ENCODE data around the gene PLXNA2. TPM values are rescaled to one million over a fixed set of nuclear protein-coding genes. Genes with fewer than 3 reads are reported as not detected.

The PLXNA2 gene
- total RNA-seq, 1 experiment from 2014 or later: 0.89 TPM

DNA sequence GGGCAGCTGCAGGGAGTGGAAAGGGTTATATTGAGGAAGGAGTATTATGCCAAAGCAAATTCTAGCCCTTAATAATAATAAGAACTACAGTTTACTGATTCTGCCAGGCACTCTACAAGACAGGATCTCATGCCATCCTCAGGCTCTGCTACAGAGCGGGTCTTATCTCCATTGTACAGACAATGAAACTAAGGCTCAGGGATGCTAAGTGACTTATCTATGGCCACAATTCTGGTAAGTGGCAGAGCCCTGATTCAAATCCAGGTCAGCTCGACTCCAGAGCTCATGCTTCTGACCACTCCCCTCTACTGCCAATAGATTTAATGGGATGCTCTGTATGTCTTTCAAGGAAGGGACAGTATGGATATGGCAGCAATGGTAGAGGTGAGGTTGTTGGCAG, 187.1 kb downstream of the PLXNA2 start:
- no peaks in the 10 kb centered on the region for H3K4me1 ChIP-seq (ENCODE audit: control insufficient read depth in 1 of 2, insufficient read depth in 2 of 2, low read length in 2 of 2)
- POLR2A ChIA-PET: no interaction called here
- no peak overlapping the region for H2AFZ ChIP-seq (ENCODE audit: low read depth, low read length, poor library complexity, severe bottlenecking)
- TF ChIP-seq SIN3A (IDR thresholded peaks at IDR 0.05; ENCODE audit: low read depth): no peak
- no peak for TF ChIP-seq ZNF274 (IDR thresholded peaks at IDR 0.05; ENCODE audit: low read depth, low read length)
- TF ChIP-seq CEBPB (IDR thresholded peaks at IDR 0.05; ENCODE audit: low read depth): no peak
- TF ChIP-seq FOSL1 (IDR thresholded peaks at IDR 0.05; ENCODE audit: low read depth): no peak
- TF ChIP-seq RAD21 (IDR thresholded peaks at IDR 0.05; ENCODE audit: low read depth): no peak
- no peak for TF ChIP-seq CBX3 (IDR thresholded peaks at IDR 0.05; ENCODE audit: low read depth)
- TF ChIP-seq SRF (IDR thresholded peaks at IDR 0.05; ENCODE audit: low read depth): no peak
- TF ChIP-seq, protein P1, sequence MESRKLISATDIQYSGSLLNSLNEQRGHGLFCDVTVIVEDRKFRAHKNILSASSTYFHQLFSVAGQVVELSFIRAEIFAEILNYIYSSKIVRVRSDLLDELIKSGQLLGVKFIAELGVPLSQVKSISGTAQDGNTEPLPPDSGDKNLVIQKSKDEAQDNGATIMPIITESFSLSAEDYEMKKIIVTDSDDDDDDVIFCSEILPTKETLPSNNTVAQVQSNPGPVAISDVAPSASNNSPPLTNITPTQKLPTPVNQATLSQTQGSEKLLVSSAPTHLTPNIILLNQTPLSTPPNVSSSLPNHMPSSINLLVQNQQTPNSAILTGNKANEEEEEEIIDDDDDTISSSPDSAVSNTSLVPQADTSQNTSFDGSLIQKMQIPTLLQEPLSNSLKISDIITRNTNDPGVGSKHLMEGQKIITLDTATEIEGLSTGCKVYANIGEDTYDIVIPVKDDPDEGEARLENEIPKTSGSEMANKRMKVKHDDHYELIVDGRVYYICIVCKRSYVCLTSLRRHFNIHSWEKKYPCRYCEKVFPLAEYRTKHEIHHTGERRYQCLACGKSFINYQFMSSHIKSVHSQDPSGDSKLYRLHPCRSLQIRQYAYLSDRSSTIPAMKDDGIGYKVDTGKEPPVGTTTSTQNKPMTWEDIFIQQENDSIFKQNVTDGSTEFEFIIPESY (IDR thresholded peaks at IDR 0.05; ENCODE audit: extremely low read depth, insufficient replicate concordance, low read length): no peak
- no peak for TF ChIP-seq SP1 (IDR thresholded peaks at IDR 0.05; ENCODE audit: low read depth)
- TF ChIP-seq POLR2AphosphoS5 (IDR thresholded peaks at IDR 0.05; ENCODE audit: low read depth, low read length): no peak
- TF ChIP-seq, protein P2, sequence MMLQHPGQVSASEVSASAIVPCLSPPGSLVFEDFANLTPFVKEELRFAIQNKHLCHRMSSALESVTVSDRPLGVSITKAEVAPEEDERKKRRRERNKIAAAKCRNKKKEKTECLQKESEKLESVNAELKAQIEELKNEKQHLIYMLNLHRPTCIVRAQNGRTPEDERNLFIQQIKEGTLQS (IDR thresholded peaks at IDR 0.05): no peak
- TF ChIP-seq EZH2phosphoT487 (IDR thresholded peaks at IDR 0.05; ENCODE audit: borderline replicate concordance): no peak
- no peak for TF ChIP-seq ZFX (IDR thresholded peaks at IDR 0.05)
- TF ChIP-seq ELF1 (IDR thresholded peaks at IDR 0.05; ENCODE audit: borderline replicate concordance, low read depth): no peak
- no peak for TF ChIP-seq EGR1 (IDR thresholded peaks at IDR 0.05; ENCODE audit: low read depth)
- no peak overlapping the region for H3K4me2 ChIP-seq (ENCODE audit: low read length)
- H4K20me1 ChIP-seq (ENCODE audit: insufficient read depth): no peaks in the 10 kb centered on the region
- ATAC-seq (no peak), DNase-seq (ENCODE audit: low read depth, low spot score) (no peak)
- CTCF ChIA-PET: interaction anchor here (0.9 kb wide), 1 partner anchor 12 kb away, joined by 3 read pairs; no protein-coding TSS in a partner anchor
- no peaks in the 10 kb centered on the region for H3K9me3 ChIP-seq (ENCODE audit: control insufficient read depth in 1 of 2, insufficient read depth in 1 of 2, low read depth in 1 of 2, low read length in 2 of 2)
- no peaks in the 10 kb centered on the region for H3K9me2 ChIP-seq (ENCODE audit: insufficient read depth)
- RAD21 ChIA-PET (ENCODE audit: low non-redundant PET in 1 of 2, low total read pairs in 2 of 2, uncharacterized antibody in 2 of 2, unreplicated experiment in 2 of 2): no interaction called here
- H3K9ac ChIP-seq (ENCODE audit: low read length): no peak overlapping the region
- H3K79me2 ChIP-seq (ENCODE audit: insufficient read depth, low read length): no peaks in the 10 kb centered on the region
- intact Hi-C loops (cut with micrococcal nuclease): no loop called here
- H3K4me3 ChIP-seq (replicated peaks in 1 of 2; ENCODE audit: low read depth in 1 of 2, low read length in 2 of 2): no peak overlapping the region
- peaks cover 54% of the 10 kb centered on the region for H3K27me3 ChIP-seq (ENCODE audit: insufficient read depth, low read length)
- H3K27ac ChIP-seq (ENCODE audit: low read depth, low read length): no peak overlapping the region
- no TSS peak for BruUV-seq (replicated peaks)
- no peaks in the 10 kb centered on the region for H3K36me3 ChIP-seq (ENCODE audit: control insufficient read depth in 1 of 2, insufficient read depth in 2 of 2, low read length in 2 of 2)

All from HCT116 (cell line).